GM12892 (cell line): ENCODE measurements around the gene EFNA5.

Experiments
- POLR2A ChIP-seq: IDR thresholded peaks from 2 replicates; pipeline ENCODE4 v1.6.1; 2011; ENCODE audit warnings: low read depth, low read length, control low read depth
- POLR2AphosphoS5 ChIP-seq: IDR thresholded peaks from 2 replicates; pipeline ENCODE4 v1.6.1; 2011; ENCODE audit warnings: low read depth, low read length, control low read depth

GRCh38 chr5:107474716-107475489 is 195.8 kb downstream of the EFNA5 start:
- TF ChIP-seq POLR2AphosphoS5, result no peak
- TF ChIP-seq POLR2A, result no peak
